Measurements from ENCODE around the gene FSCN2. TPM values are rescaled to one million over a fixed set of nuclear protein-coding genes. Genes with fewer than 3 reads are reported as not detected.

FSCN2 gene
- total and polyA plus RNA-seq, 10 of the 15 experiments (the other 5 are each of a cell fraction or from before 2014, with no cell fraction given), result 0.12 to 2.1 (median 0.65) TPM; not detected in 3

DNA sequence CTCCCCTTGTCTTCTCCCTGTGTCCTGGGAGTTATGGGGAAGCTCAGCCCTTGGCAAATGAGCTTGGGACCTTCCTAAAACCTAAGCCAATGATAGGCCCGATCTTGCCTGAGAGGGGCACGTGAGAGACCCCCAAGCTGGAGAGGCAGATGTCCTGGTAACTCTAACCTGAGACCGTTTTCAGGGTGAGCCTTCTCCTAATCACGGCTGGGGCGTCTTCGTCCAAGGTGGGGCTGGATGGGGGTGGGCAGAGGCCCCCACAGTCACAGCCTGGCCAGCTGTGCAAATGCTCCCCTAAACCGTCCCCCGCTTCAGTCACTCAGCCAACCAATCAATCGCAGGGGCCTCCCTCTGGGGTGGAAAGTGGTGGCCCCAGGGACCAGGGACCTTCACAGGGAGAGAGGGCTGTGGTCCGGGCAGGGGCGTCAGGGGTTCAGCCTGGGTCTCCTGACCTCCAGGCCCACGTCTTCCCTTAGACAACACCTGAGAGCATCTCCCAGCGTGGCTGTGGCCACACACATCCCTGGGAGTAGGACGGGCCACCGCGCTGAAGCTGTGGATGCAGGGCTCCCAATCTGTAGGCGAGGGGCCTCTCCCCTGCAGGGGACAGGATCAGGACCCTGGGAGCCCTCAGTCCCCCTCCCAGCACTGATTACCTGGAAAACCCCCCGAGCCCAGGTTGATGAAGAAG is 46.2 kb upstream of the FSCN2 start:
- TF ChIP-seq MXI1 (IDR thresholded peaks at IDR 0.05; ENCODE audit: low read depth, low read length) (no peak), JUND (IDR thresholded peaks at IDR 0.05; ENCODE audit: low read depth, low read length) (no peak), SRF (IDR thresholded peaks at IDR 0.05; ENCODE audit: low read depth in 2 of 2, low read length in 2 of 2) (no peak), ASH2L (IDR thresholded peaks at IDR 0.05; ENCODE audit: borderline replicate concordance, low read depth) (no peak), PAX5 (IDR thresholded peaks at IDR 0.05; ENCODE audit: borderline replicate concordance, low read depth, low read length) (no peak), TCF7 (IDR thresholded peaks at IDR 0.05; ENCODE audit: borderline replicate concordance) (no peak)
- TF ChIP-seq, protein P1, sequence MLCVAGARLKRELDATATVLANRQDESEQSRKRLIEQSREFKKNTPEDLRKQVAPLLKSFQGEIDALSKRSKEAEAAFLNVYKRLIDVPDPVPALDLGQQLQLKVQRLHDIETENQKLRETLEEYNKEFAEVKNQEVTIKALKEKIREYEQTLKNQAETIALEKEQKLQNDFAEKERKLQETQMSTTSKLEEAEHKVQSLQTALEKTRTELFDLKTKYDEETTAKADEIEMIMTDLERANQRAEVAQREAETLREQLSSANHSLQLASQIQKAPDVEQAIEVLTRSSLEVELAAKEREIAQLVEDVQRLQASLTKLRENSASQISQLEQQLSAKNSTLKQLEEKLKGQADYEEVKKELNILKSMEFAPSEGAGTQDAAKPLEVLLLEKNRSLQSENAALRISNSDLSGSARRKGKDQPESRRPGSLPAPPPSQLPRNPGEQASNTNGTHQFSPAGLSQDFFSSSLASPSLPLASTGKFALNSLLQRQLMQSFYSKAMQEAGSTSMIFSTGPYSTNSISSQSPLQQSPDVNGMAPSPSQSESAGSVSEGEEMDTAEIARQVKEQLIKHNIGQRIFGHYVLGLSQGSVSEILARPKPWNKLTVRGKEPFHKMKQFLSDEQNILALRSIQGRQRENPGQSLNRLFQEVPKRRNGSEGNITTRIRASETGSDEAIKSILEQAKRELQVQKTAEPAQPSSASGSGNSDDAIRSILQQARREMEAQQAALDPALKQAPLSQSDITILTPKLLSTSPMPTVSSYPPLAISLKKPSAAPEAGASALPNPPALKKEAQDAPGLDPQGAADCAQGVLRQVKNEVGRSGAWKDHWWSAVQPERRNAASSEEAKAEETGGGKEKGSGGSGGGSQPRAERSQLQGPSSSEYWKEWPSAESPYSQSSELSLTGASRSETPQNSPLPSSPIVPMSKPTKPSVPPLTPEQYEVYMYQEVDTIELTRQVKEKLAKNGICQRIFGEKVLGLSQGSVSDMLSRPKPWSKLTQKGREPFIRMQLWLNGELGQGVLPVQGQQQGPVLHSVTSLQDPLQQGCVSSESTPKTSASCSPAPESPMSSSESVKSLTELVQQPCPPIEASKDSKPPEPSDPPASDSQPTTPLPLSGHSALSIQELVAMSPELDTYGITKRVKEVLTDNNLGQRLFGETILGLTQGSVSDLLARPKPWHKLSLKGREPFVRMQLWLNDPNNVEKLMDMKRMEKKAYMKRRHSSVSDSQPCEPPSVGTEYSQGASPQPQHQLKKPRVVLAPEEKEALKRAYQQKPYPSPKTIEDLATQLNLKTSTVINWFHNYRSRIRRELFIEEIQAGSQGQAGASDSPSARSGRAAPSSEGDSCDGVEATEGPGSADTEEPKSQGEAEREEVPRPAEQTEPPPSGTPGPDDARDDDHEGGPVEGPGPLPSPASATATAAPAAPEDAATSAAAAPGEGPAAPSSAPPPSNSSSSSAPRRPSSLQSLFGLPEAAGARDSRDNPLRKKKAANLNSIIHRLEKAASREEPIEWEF (IDR thresholded peaks at IDR 0.05; ENCODE audit: insufficient replicate concordance, low read depth, low read length), result no peak
- TF ChIP-seq, protein P2, sequence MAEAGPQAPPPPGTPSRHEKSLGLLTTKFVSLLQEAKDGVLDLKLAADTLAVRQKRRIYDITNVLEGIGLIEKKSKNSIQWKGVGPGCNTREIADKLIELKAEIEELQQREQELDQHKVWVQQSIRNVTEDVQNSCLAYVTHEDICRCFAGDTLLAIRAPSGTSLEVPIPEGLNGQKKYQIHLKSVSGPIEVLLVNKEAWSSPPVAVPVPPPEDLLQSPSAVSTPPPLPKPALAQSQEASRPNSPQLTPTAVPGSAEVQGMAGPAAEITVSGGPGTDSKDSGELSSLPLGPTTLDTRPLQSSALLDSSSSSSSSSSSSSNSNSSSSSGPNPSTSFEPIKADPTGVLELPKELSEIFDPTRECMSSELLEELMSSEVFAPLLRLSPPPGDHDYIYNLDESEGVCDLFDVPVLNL (IDR thresholded peaks at IDR 0.05; ENCODE audit: low read depth, low read length), result no peak
- CTCF ChIA-PET, result no interaction called here
- H3K9me3 ChIP-seq (replicated peaks; ENCODE audit: control insufficient read depth, insufficient read depth, low read length), result no peaks in the 10 kb centered on the region
- H3K79me2 ChIP-seq (ENCODE audit: control insufficient read depth, insufficient read depth, low read length), result no peaks in the 10 kb centered on the region
- H3K4me1 ChIP-seq (ENCODE audit: control insufficient read depth, insufficient read depth, low read length), result peaks cover 12% of the 10 kb centered on the region
- H3K27ac ChIP-seq (ENCODE audit: control insufficient read depth, insufficient read depth), result no peak overlapping the region
- FAIRE-seq (no peak), DNase-seq (ENCODE audit: low read depth, low spot score) (no peak), ATAC-seq (no peak)
- BruUV-seq (replicated peaks), result no TSS peak
- WGBS (ENCODE audit: insufficient coverage, insufficient replicate concordance, low lambda C conversion rate, missing lambda C conversion rate), result 28% methylated on average over 18 of the region's 18 CpGs
- intact Hi-C loops (cut with micrococcal nuclease; ENCODE audit: unreplicated experiment), result loop anchor here (5.0 kb wide), 2 partner anchors 340 to 380 kb away; no protein-coding TSS in a partner anchor
- no peak overlapping the region for H3K9ac ChIP-seq (ENCODE audit: control insufficient read depth, insufficient read depth, low read length)
- RAD21 ChIA-PET (ENCODE audit: unreplicated experiment), result interaction anchor here (4.2 kb wide), 1 partner anchor 228 kb away, joined by 27 read pairs; no protein-coding TSS in a partner anchor
- H3K27me3 ChIP-seq (replicated peaks in 1 of 2; ENCODE audit: control insufficient read depth in 2 of 2, insufficient read depth in 2 of 2, low read length in 1 of 2), result peaks cover 3 to 8% of the 10 kb centered on the region in 2 experiments; a peak in 3 of 4 replicates
- no peak overlapping the region for H3K4me3 ChIP-seq
- in situ Hi-C loops (cut with MboI), result loop anchor here (25.0 kb wide), 1 partner anchor 345 kb away; no protein-coding TSS in a partner anchor
- SMC1A ChIA-PET (ENCODE audit: uncharacterized antibody, unreplicated experiment), result interaction anchor here (2.9 kb wide), 1 partner anchor 27 kb away, joined by 9 read pairs; no protein-coding TSS in a partner anchor
- POLR2A ChIA-PET, result no interaction called here
- no peak overlapping the region for H2AFZ ChIP-seq (ENCODE audit: control insufficient read depth, low read depth, low read length)
- no peak overlapping the region for H3K4me2 ChIP-seq (ENCODE audit: control insufficient read depth, insufficient read depth)
- H4K20me1 ChIP-seq (ENCODE audit: control insufficient read depth, insufficient read depth), result no peaks in the 10 kb centered on the region
- no peaks in the 10 kb centered on the region for H3K36me3 ChIP-seq (ENCODE audit: control insufficient read depth in 2 of 2, insufficient read depth in 2 of 2, low read length in 1 of 2)

Measured in GM12878 (cell line).